ENCODE measurements around the gene ZNF385B. TPM values are rescaled to one million over a fixed set of nuclear protein-coding genes. Genes with fewer than 3 reads are reported as not detected.

The ZNF385B gene
- polyA plus RNA-seq, 4 donors, result 0.21 to 2.3 (median 0.22) TPM; not detected in 1

DNA sequence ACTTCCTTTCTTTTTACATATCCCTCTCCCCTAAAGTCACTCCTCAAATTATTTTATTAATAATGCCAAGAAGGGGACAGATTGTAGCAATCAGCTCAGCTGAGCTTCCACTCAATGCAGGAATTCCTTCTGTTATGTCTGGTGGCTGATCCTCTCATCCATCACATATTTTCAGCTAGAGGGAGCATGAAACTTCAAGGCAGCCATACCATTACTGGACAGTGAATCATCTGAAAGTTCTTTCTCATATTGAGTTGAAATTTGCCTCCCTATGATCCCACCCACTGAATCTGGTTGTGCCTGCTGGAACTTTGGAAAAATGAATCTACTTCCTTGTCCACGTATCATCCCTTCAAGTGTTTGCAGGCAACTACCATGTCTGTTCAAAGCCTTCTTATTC is 11.2 kb downstream of the ZNF385B start:
- Histone ChIP-seq H3K36me3 (ENCODE audit: control insufficient read depth in 3 of 3, insufficient read depth in 2 of 3, low read depth in 1 of 3, low read length in 3 of 3) (no peaks in the 10 kb centered on the region), H3K27me3 (ENCODE audit: control insufficient read depth in 3 of 3, insufficient read depth in 3 of 3, low read length in 3 of 3) (peaks cover 0 to 4% (median 0%) of the 10 kb centered on the region in 3 donors), H3K4me3 (ENCODE audit: low read depth in 1 of 3, low read length in 3 of 3) (no peak overlapping the region), H3K9me3 (ENCODE audit: control insufficient read depth in 2 of 2, insufficient read depth in 1 of 2, low read depth in 1 of 2, low read length in 1 of 2) (no peaks in the 10 kb centered on the region), H3K27ac (ENCODE audit: low read depth in 1 of 3, low read length in 2 of 3) (no peak overlapping the region), H3K4me1 (ENCODE audit: control insufficient read depth in 3 of 3, insufficient read depth in 2 of 3, low read depth in 1 of 3, low read length in 2 of 3) (no peaks in the 10 kb centered on the region)
- 61 to 68% (median 62%) methylated on average over 1 of the region's 1 CpG for WGBS, 3 donors
- DNase-seq (no peak), FAIRE-seq (no peak)

GRCh38 chr2:179849719-179850118 is 11.7 kb downstream of the ZNF385B start:
- no peaks in the 10 kb centered on the region for H3K4me1 ChIP-seq (ENCODE audit: control insufficient read depth in 3 of 3, insufficient read depth in 2 of 3, low read depth in 1 of 3, low read length in 2 of 3)
- peaks cover 0 to 4% (median 0%) of the 10 kb centered on the region in 3 donors for H3K27me3 ChIP-seq (ENCODE audit: control insufficient read depth in 3 of 3, insufficient read depth in 3 of 3, low read length in 3 of 3)
- H3K36me3 ChIP-seq (ENCODE audit: control insufficient read depth in 3 of 3, insufficient read depth in 2 of 3, low read depth in 1 of 3, low read length in 3 of 3), result no peaks in the 10 kb centered on the region
- H3K27ac ChIP-seq (ENCODE audit: low read depth in 1 of 3, low read length in 2 of 3), result no peak overlapping the region
- FAIRE-seq (no peak), DNase-seq (no peak)
- no peak overlapping the region for H3K4me3 ChIP-seq (ENCODE audit: low read depth in 1 of 3, low read length in 3 of 3)
- no peaks in the 10 kb centered on the region for H3K9me3 ChIP-seq (ENCODE audit: control insufficient read depth in 2 of 2, insufficient read depth in 1 of 2, low read depth in 1 of 2, low read length in 1 of 2)

GRCh38 chr2:179843541-179843940 is 17.9 kb downstream of the ZNF385B start:
- no peaks in the 10 kb centered on the region for H3K9me3 ChIP-seq (ENCODE audit: control insufficient read depth in 2 of 2, insufficient read depth in 1 of 2, low read depth in 1 of 2, low read length in 1 of 2)
- no peak overlapping the region for H3K4me3 ChIP-seq (ENCODE audit: low read depth in 1 of 3, low read length in 3 of 3)
- no peak for FAIRE-seq

DNA sequence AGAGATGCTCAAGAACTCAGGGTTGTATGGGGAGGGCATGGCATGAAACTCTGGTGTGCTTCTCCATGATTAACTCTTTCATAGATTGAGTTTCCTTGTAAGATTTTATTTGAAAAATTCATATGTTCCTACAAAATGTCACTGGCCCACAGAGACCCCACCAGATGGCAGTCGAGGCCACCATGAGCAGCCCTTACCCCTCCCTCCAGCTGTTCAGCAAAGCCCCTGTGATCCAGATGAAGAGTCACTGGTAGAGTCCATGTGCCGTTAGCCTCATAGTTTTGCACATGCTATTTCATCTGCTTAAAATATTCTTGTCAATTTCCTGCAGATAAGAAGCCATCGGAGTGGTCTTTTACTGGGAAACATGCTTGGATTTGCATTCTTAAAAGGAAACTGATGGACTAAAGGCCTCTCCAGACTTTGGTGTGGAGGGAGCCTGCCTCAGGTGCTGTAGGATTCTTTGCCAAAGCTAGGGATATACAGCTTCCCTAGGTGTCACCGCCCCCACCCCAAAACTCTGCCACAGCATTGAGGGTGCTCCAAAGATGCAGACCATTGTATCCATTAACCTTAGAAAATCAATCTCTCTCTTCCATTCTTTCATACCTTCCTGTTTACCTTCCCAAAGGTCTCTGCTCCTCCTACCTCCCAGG is 18.8 kb downstream of the ZNF385B start:
- Histone ChIP-seq H3K27me3 (ENCODE audit: control insufficient read depth in 3 of 3, insufficient read depth in 3 of 3, low read length in 3 of 3) (no peaks in the 10 kb centered on the region), H3K4me3 (ENCODE audit: low read depth in 1 of 3, low read length in 3 of 3) (no peak overlapping the region), H3K4me1 (ENCODE audit: control insufficient read depth in 3 of 3, insufficient read depth in 2 of 3, low read depth in 1 of 3, low read length in 2 of 3) (no peaks in the 10 kb centered on the region), H3K27ac (ENCODE audit: low read depth in 1 of 3, low read length in 2 of 3) (no peak overlapping the region), H3K36me3 (ENCODE audit: control insufficient read depth in 3 of 3, insufficient read depth in 2 of 3, low read depth in 1 of 3, low read length in 3 of 3) (no peaks in the 10 kb centered on the region), H3K9me3 (ENCODE audit: control insufficient read depth in 2 of 2, insufficient read depth in 1 of 2, low read depth in 1 of 2, low read length in 1 of 2) (no peaks in the 10 kb centered on the region)
- peak in 1 of 2 donors; percentile 10 for DNase-seq
- WGBS, 3 donors, result 38 to 42% (median 42%) methylated on average over 4 of the region's 4 CpGs
- FAIRE-seq, result no peak

More at GRCh38 chr2:179843541-179843940, 17.9 kb downstream of the ZNF385B start:
- H3K36me3 ChIP-seq (ENCODE audit: control insufficient read depth in 3 of 3, insufficient read depth in 2 of 3, low read depth in 1 of 3, low read length in 3 of 3), result no peaks in the 10 kb centered on the region
- no peaks in the 10 kb centered on the region for H3K27me3 ChIP-seq (ENCODE audit: control insufficient read depth in 3 of 3, insufficient read depth in 3 of 3, low read length in 3 of 3)
- no peaks in the 10 kb centered on the region for H3K4me1 ChIP-seq (ENCODE audit: control insufficient read depth in 3 of 3, insufficient read depth in 2 of 3, low read depth in 1 of 3, low read length in 2 of 3)
- H3K27ac ChIP-seq (ENCODE audit: low read depth in 1 of 3, low read length in 2 of 3), result no peak overlapping the region
- no peak for DNase-seq

GRCh38 chr2:179840840-179841239 is 20.6 kb downstream of the ZNF385B start:
- DNase-seq (no peak), FAIRE-seq (no peak)
- H3K4me1 ChIP-seq (ENCODE audit: control insufficient read depth in 3 of 3, insufficient read depth in 2 of 3, low read depth in 1 of 3, low read length in 2 of 3), result no peaks in the 10 kb centered on the region
- H3K36me3 ChIP-seq (ENCODE audit: control insufficient read depth in 3 of 3, insufficient read depth in 2 of 3, low read depth in 1 of 3, low read length in 3 of 3), result no peaks in the 10 kb centered on the region
- no peaks in the 10 kb centered on the region for H3K9me3 ChIP-seq (ENCODE audit: control insufficient read depth in 2 of 2, insufficient read depth in 1 of 2, low read depth in 1 of 2, low read length in 1 of 2)
- no peaks in the 10 kb centered on the region for H3K27me3 ChIP-seq (ENCODE audit: control insufficient read depth in 3 of 3, insufficient read depth in 3 of 3, low read length in 3 of 3)
- no peak overlapping the region for H3K27ac ChIP-seq (ENCODE audit: low read depth in 1 of 3, low read length in 2 of 3)
- 72 to 82% (median 81%) methylated on average over 1 of the region's 1 CpG for WGBS, 3 donors
- H3K4me3 ChIP-seq (ENCODE audit: low read depth in 1 of 3, low read length in 3 of 3), result no peak overlapping the region

DNA sequence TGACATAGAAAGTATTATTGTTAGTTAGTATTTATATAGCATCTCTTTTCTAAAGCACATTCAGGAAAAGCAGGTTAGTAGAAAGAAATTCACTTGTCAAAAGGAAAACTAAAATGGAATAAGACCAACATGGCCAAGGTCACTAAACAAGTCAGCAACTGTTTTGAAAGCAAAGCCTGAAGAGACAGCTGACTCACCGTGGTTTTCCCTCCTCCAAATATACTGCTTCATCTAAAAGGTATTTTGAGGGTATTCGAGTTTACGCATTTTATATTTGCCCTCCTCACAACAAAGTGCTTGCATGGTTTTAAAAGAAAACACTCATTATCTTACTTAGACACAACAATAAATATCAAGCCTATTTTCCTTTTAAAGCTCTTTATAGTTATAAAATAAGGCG is 24.0 kb downstream of the ZNF385B start:
- no peak overlapping the region for H3K4me3 ChIP-seq (ENCODE audit: low read depth in 1 of 3, low read length in 3 of 3)
- WGBS, 3 donors, result 71 to 74% (median 73%) methylated on average over 4 of the region's 4 CpGs
- H3K27me3 ChIP-seq (ENCODE audit: control insufficient read depth in 3 of 3, insufficient read depth in 3 of 3, low read length in 3 of 3), result no peaks in the 10 kb centered on the region
- H3K36me3 ChIP-seq (ENCODE audit: control insufficient read depth in 3 of 3, insufficient read depth in 2 of 3, low read depth in 1 of 3, low read length in 3 of 3), result no peaks in the 10 kb centered on the region
- FAIRE-seq, result no peak
- DNase-seq, result no peak
- no peak overlapping the region for H3K27ac ChIP-seq (ENCODE audit: low read depth in 1 of 3, low read length in 2 of 3)
- H3K4me1 ChIP-seq (ENCODE audit: control insufficient read depth in 3 of 3, insufficient read depth in 2 of 3, low read depth in 1 of 3, low read length in 2 of 3), result no peaks in the 10 kb centered on the region
- H3K9me3 ChIP-seq (ENCODE audit: control insufficient read depth in 2 of 2, insufficient read depth in 1 of 2, low read depth in 1 of 2, low read length in 1 of 2), result no peaks in the 10 kb centered on the region

- WGBS, 3 donors, result 85 to 91% (median 87%) methylated on average over 3 of the region's 3 CpGs
- H3K4me1 ChIP-seq (ENCODE audit: control insufficient read depth in 3 of 3, insufficient read depth in 2 of 3, low read depth in 1 of 3, low read length in 2 of 3), result no peaks in the 10 kb centered on the region
- no peaks in the 10 kb centered on the region for H3K27me3 ChIP-seq (ENCODE audit: control insufficient read depth in 3 of 3, insufficient read depth in 3 of 3, low read length in 3 of 3)
- H3K27ac ChIP-seq (ENCODE audit: low read depth in 1 of 3, low read length in 2 of 3), result no peak overlapping the region
- DNase-seq (no peak), FAIRE-seq (no peak)
- no peak overlapping the region for H3K4me3 ChIP-seq (ENCODE audit: low read depth in 1 of 3, low read length in 3 of 3)
- no peaks in the 10 kb centered on the region for H3K9me3 ChIP-seq (ENCODE audit: control insufficient read depth in 2 of 2, insufficient read depth in 1 of 2, low read depth in 1 of 2, low read length in 1 of 2)
- H3K36me3 ChIP-seq (ENCODE audit: control insufficient read depth in 3 of 3, insufficient read depth in 2 of 3, low read depth in 1 of 3, low read length in 3 of 3), result no peaks in the 10 kb centered on the region
Observed at GRCh38 chr2:179830043-179830787, 31.2 kb downstream of the ZNF385B start.

GRCh38 chr2:179826297-179826696 is 35.1 kb downstream of the ZNF385B start:
- Histone ChIP-seq H3K27ac (ENCODE audit: low read depth in 1 of 3, low read length in 2 of 3) (no peak overlapping the region), H3K9me3 (ENCODE audit: control insufficient read depth in 2 of 2, insufficient read depth in 1 of 2, low read depth in 1 of 2, low read length in 1 of 2) (no peaks in the 10 kb centered on the region), H3K4me1 (ENCODE audit: control insufficient read depth in 3 of 3, insufficient read depth in 2 of 3, low read depth in 1 of 3, low read length in 2 of 3) (no peaks in the 10 kb centered on the region), H3K36me3 (ENCODE audit: control insufficient read depth in 3 of 3, insufficient read depth in 2 of 3, low read depth in 1 of 3, low read length in 3 of 3) (no peaks in the 10 kb centered on the region), H3K27me3 (ENCODE audit: control insufficient read depth in 3 of 3, insufficient read depth in 3 of 3, low read length in 3 of 3) (no peaks in the 10 kb centered on the region), H3K4me3 (ENCODE audit: low read depth in 1 of 3, low read length in 3 of 3) (no peak overlapping the region)
- FAIRE-seq (no peak), DNase-seq (no peak)
- 69 to 85% (median 80%) methylated on average over 2 of the region's 2 CpGs for WGBS, 3 donors
